HEK293 (cell line): Measurements from ENCODE around the gene GALNT1.

Source experiments
- CTCF ChIA-PET: fragments of 350-600 bp; formaldehyde crosslinking; extraction: SDS; loops from one replicate; lab custom pipeline; 2021; ENCODE audit warnings: antibody characterized with exemption; lab: Yijun Ruan, JAX
- POLR2A ChIA-PET: fragments of 300-600 bp; formaldehyde crosslinking; extraction: SDS; loops from one replicate; lab custom pipeline; 2020; ENCODE audit warnings: antibody characterized with exemption, inconsistent platforms; lab: Yijun Ruan, JAX
- H3K27ac ChIP-seq: fragments of 200-500 bp; sonication (Bioruptor generic); 2 replicates; pipeline ENCODE4 v1.5.1; 2014; ENCODE audit warnings: low read depth, low read length, control low read depth, inconsistent platforms; ENCODE audit errors: extremely low read depth
- H3K36me3 ChIP-seq, 2 experiments: fragments of 200-500 bp in 1 of 2; sonication (Bioruptor generic) in 1 of 2; 1 replicate in 1 of 2; 2 replicates in 1 of 2; pipeline ENCODE4 v1.5.1; 2014 to 2017; ENCODE audit warnings: inconsistent platforms in 2 of 2, low read length in 2 of 2; ENCODE audit not compliant: control insufficient read depth in 2 of 2, insufficient read depth in 1 of 2
- H3K4me1 ChIP-seq: fragments of 200-500 bp; sonication (Bioruptor generic); 2 replicates; pipeline ENCODE4 v1.5.1; 2014; ENCODE audit warnings: mild to moderate bottlenecking, low read length, inconsistent platforms; ENCODE audit not compliant: control insufficient read depth, insufficient read depth
- H3K4me3 ChIP-seq: 2 replicates; pipeline ENCODE4 v1.5.1; 2011; ENCODE audit warnings: low read depth, mild to moderate bottlenecking, control low read depth, low read length, moderate library complexity
- H3K9me3 ChIP-seq: fragments of 200-500 bp; sonication (Bioruptor generic); 2 replicates; pipeline ENCODE4 v1.5.1; 2014; ENCODE audit warnings: low read depth, low read length, inconsistent platforms; ENCODE audit not compliant: control insufficient read depth, insufficient read depth
- KLF16 ChIP-seq: fragments of 450-650 bp; formaldehyde crosslinking; IDR thresholded peaks from 2 replicates; pipeline ENCODE4 v1.5.1; 2017; ENCODE audit warnings: missing biosample characterization, missing genetic modification characterization
- SETDB1 ChIP-seq: IDR thresholded peaks from one replicate; pipeline ENCODE4 v1.6.1; 2017; ENCODE audit warnings: mild to moderate bottlenecking, low read length, moderate library complexity, mixed read lengths; ENCODE audit not compliant: insufficient read length
- SP2 ChIP-seq: fragments of 450-650 bp; formaldehyde crosslinking; IDR thresholded peaks from 2 replicates; pipeline ENCODE4 v1.5.1; 2016; ENCODE audit warnings: missing biosample characterization, missing genetic modification characterization
- SP7 ChIP-seq: fragments of 450-650 bp; formaldehyde crosslinking; IDR thresholded peaks from 2 replicates; pipeline ENCODE4 v1.5.1; 2016; ENCODE audit warnings: missing biosample characterization, missing genetic modification characterization
- YY2 ChIP-seq: fragments of 450-650 bp; formaldehyde crosslinking; IDR thresholded peaks from 2 replicates; pipeline ENCODE4 v1.5.1; 2016; ENCODE audit warnings: missing biosample characterization, missing genetic modification characterization
- ZFP37 ChIP-seq: fragments of 450-650 bp; formaldehyde crosslinking; IDR thresholded peaks from 2 replicates; pipeline ENCODE4 v1.5.1; 2016; ENCODE audit warnings: missing biosample characterization, missing genetic modification characterization
- ZNF10 ChIP-seq: fragments of 450-650 bp; formaldehyde crosslinking; IDR thresholded peaks from 2 replicates; pipeline ENCODE4 v1.5.1; 2017; ENCODE audit warnings: missing biosample characterization, missing genetic modification characterization
- ZNF114 ChIP-seq: fragments of 450-650 bp; formaldehyde crosslinking; IDR thresholded peaks from 2 replicates; pipeline ENCODE4 v1.5.0; 2017; ENCODE audit warnings: missing biosample characterization, missing genetic modification characterization
- ZNF24 ChIP-seq: fragments of 450-650 bp; formaldehyde crosslinking; IDR thresholded peaks from 2 replicates; pipeline ENCODE4 v1.5.1; 2016; ENCODE audit warnings: missing biosample characterization, missing genetic modification characterization
- ZNF324 ChIP-seq: fragments of 450-650 bp; formaldehyde crosslinking; IDR thresholded peaks from 2 replicates; pipeline ENCODE4 v1.5.1; 2016; ENCODE audit warnings: missing biosample characterization, missing genetic modification characterization
- ZNF362 ChIP-seq: fragments of 450-650 bp; formaldehyde crosslinking; IDR thresholded peaks from 2 replicates; pipeline ENCODE4 v1.5.1; 2016; ENCODE audit warnings: missing biosample characterization, missing genetic modification characterization
- ZNF449 ChIP-seq: fragments of 450-650 bp; formaldehyde crosslinking; IDR thresholded peaks from 2 replicates; pipeline ENCODE4 v1.5.1; 2017; ENCODE audit warnings: missing biosample characterization, mild to moderate bottlenecking, missing genetic modification characterization, moderate library complexity
- ZNF664 ChIP-seq: fragments of 450-650 bp; formaldehyde crosslinking; IDR thresholded peaks from 2 replicates; pipeline ENCODE4 v1.5.1; 2016; ENCODE audit warnings: missing biosample characterization, missing genetic modification characterization
- ZNF791 ChIP-seq: fragments of 450-650 bp; formaldehyde crosslinking; IDR thresholded peaks from 2 replicates; pipeline ENCODE4 v1.5.1; 2016; ENCODE audit warnings: missing biosample characterization, missing genetic modification characterization
- ZSCAN18 ChIP-seq: fragments of 450-650 bp; formaldehyde crosslinking; IDR thresholded peaks from 2 replicates; pipeline ENCODE4 v1.5.1; 2016; ENCODE audit warnings: missing biosample characterization, missing genetic modification characterization
- TF ChIP-seq, protein P1 (sequence below): fragments of 450-650 bp; formaldehyde crosslinking; IDR thresholded peaks from 2 replicates; pipeline ENCODE4 v1.5.1; 2016; ENCODE audit warnings: missing biosample characterization, missing genetic modification characterization
- TF ChIP-seq, protein P2 (sequence below): fragments of 450-650 bp; formaldehyde crosslinking; IDR thresholded peaks from 2 replicates; pipeline ENCODE4 v1.5.1; 2016; ENCODE audit warnings: missing biosample characterization, missing genetic modification characterization
- TF ChIP-seq, protein P3 (sequence below): fragments of 450-650 bp; formaldehyde crosslinking; IDR thresholded peaks from 2 replicates; pipeline ENCODE4 v1.5.1; 2016; ENCODE audit warnings: missing biosample characterization, missing genetic modification characterization

Gene GALNT1

GRCh38 chr18:35731701-35732100 lies 150.2 kb downstream of the GALNT1 start (continued):
- TF ChIP-seq KLF16 (tag by site-specific recombination) (no peak), ZNF10 (tag by site-specific recombination) (no peak), ZSCAN18 (tag by site-specific recombination) (no peak), ZNF114 (tag by site-specific recombination) (no peak), SP7 (no peak), ZNF362 (no peak)
- TF ChIP-seq, protein P1, sequence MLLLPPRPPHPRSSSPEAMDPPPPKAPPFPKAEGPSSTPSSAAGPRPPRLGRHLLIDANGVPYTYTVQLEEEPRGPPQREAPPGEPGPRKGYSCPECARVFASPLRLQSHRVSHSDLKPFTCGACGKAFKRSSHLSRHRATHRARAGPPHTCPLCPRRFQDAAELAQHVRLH (tag by site-specific recombination) = no peak

GRCh38 chr18:35732162-35732561 lies 150.6 kb downstream of the GALNT1 start:
- CTCF ChIA-PET = interaction anchor here (1.5 kb wide), 1 partner anchor 9 kb away, joined by 3 read pairs; no protein-coding TSS in a partner anchor
- no peaks in the 10 kb centered on the region for H3K36me3 ChIP-seq
- POLR2A ChIA-PET = no interaction called here
- no peaks in the 10 kb centered on the region for H3K4me1 ChIP-seq
- no peaks in the 10 kb centered on the region for H3K9me3 ChIP-seq
- no peak overlapping the region for H3K27ac ChIP-seq
- TF ChIP-seq ZNF791 (tag by site-specific recombination) = no peak
- TF ChIP-seq, protein P2, sequence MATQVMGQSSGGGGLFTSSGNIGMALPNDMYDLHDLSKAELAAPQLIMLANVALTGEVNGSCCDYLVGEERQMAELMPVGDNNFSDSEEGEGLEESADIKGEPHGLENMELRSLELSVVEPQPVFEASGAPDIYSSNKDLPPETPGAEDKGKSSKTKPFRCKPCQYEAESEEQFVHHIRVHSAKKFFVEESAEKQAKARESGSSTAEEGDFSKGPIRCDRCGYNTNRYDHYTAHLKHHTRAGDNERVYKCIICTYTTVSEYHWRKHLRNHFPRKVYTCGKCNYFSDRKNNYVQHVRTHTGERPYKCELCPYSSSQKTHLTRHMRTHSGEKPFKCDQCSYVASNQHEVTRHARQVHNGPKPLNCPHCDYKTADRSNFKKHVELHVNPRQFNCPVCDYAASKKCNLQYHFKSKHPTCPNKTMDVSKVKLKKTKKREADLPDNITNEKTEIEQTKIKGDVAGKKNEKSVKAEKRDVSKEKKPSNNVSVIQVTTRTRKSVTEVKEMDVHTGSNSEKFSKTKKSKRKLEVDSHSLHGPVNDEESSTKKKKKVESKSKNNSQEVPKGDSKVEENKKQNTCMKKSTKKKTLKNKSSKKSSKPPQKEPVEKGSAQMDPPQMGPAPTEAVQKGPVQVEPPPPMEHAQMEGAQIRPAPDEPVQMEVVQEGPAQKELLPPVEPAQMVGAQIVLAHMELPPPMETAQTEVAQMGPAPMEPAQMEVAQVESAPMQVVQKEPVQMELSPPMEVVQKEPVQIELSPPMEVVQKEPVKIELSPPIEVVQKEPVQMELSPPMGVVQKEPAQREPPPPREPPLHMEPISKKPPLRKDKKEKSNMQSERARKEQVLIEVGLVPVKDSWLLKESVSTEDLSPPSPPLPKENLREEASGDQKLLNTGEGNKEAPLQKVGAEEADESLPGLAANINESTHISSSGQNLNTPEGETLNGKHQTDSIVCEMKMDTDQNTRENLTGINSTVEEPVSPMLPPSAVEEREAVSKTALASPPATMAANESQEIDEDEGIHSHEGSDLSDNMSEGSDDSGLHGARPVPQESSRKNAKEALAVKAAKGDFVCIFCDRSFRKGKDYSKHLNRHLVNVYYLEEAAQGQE (tag by site-specific recombination) = no peak
- TF ChIP-seq YY2 (tag by site-specific recombination) = no peak
- TF ChIP-seq, protein P3, sequence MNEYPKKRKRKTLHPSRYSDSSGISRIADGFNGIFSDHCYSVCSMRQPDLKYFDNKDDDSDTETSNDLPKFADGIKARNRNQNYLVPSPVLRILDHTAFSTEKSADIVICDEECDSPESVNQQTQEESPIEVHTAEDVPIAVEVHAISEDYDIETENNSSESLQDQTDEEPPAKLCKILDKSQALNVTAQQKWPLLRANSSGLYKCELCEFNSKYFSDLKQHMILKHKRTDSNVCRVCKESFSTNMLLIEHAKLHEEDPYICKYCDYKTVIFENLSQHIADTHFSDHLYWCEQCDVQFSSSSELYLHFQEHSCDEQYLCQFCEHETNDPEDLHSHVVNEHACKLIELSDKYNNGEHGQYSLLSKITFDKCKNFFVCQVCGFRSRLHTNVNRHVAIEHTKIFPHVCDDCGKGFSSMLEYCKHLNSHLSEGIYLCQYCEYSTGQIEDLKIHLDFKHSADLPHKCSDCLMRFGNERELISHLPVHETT (tag by site-specific recombination) = no peak
- TF ChIP-seq ZNF449 (tag by site-specific recombination) = no peak
- TF ChIP-seq ZNF664 (tag by site-specific recombination) = no peak
- no peak for TF ChIP-seq ZNF324
- no peak for TF ChIP-seq ZFP37 (tag by site-specific recombination)
- no peak for TF ChIP-seq SETDB1
- no peak for TF ChIP-seq ZNF24 (tag by site-specific recombination)
- no peak for TF ChIP-seq SP2 (tag by site-specific recombination)
- no peak overlapping the region for H3K4me3 ChIP-seq
